GM12872 (cell line): ENCODE data around the gene CCDC188.

Experiments used
- CTCF ChIP-seq: IDR thresholded peaks from 3 replicates; pipeline ENCODE4 v1.5.1; 2011; ENCODE audit warnings: low read depth, mild to moderate bottlenecking, low read length, moderate library complexity; ENCODE audit not compliant: insufficient read depth

Gene CCDC188

GRCh38 chr22:20149257-20150250 is 1.3 kb downstream of the CCDC188 start:
- TF ChIP-seq CTCF, result no peak

GRCh38 chr22:20148414-20148813 is 2.4 kb downstream of the CCDC188 start:
- no peak for TF ChIP-seq CTCF

GRCh38 chr22:20147237-20147988 is 3.4 kb downstream of the CCDC188 start:
- no peak for TF ChIP-seq CTCF

- no peak for TF ChIP-seq CTCF
Observed at GRCh38 chr22:20146777-20147176, 4.1 kb downstream of the CCDC188 start.

GRCh38 chr22:20145832-20146223 is 5.0 kb downstream of the CCDC188 start:
- no peak for TF ChIP-seq CTCF

- no peak for TF ChIP-seq CTCF
Observed at GRCh38 chr22:20145206-20145831, 5.5 kb downstream of the CCDC188 start.
